GM12801 (cell line): ENCODE measurements around the gene ARSG.

Experiments used
- CTCF ChIP-seq: IDR thresholded peaks from one replicate; pipeline ENCODE4 v1.5.1; 2011; ENCODE audit warnings: control low read depth; ENCODE audit not compliant: insufficient read length; ENCODE audit errors: extremely low read depth

The ARSG gene

GRCh38 chr17:68418876-68419275, 127.6 kb downstream of the ARSG start:
- no peak for TF ChIP-seq CTCF

GRCh38 chr17:68420065-68420464, 128.8 kb downstream of the ARSG start:
- no peak for TF ChIP-seq CTCF

- no peak for TF ChIP-seq CTCF
These were observed 130.2 kb downstream of the ARSG start for GRCh38 chr17:68421486-68421885.

GRCh38 chr17:68422821-68423220, 131.5 kb downstream of the ARSG start:
- TF ChIP-seq CTCF = no peak

- no peak for TF ChIP-seq CTCF
These were observed 132.0 kb downstream of the ARSG start for GRCh38 chr17:68423251-68423650.

GRCh38 chr17:68424203-68424602, 132.9 kb downstream of the ARSG start:
- TF ChIP-seq CTCF = no peak

- no peak for TF ChIP-seq CTCF
These were observed 133.6 kb downstream of the ARSG start for GRCh38 chr17:68424861-68425260.

GRCh38 chr17:68425979-68426378, 134.7 kb downstream of the ARSG start:
- no peak for TF ChIP-seq CTCF
